GM20000 (cell line): Measurements from ENCODE around the gene LRRC27.

ENCODE experiments used
- DNase-seq: peaks from one replicate; pipeline ENCODE4 v3.0.0; 2012; ENCODE audit warnings: low spot score
- TF ChIP-seq, protein P1 (sequence below): IDR thresholded peaks from 2 replicates; pipeline ENCODE4 v1.5.1; 2012; ENCODE audit warnings: mild to moderate bottlenecking, control low read depth; ENCODE audit errors: extremely low read depth, missing control alignments

LRRC27 gene

DNA sequence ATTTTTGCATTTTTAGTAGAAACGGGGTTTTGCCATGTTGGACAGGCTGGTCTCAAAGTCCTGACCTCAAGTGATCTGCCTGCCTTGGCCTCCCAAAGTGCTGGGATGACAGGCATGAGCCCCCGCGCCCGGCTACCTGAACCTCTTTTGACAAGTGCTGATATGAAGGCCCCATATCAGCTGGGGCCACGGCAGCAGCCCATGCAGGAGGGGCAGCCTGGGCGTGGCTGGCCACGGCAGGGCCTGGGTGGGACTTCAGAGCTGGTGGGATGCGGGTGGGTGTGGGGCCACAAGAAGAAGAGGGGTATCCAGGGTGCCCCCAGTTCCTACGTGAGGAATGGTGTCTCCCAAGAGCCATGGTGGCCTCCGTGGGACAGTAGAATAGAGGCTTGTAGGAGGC lies 6.9 kb downstream of the LRRC27 start:
- DNase-seq = no peak
- TF ChIP-seq, protein P1, sequence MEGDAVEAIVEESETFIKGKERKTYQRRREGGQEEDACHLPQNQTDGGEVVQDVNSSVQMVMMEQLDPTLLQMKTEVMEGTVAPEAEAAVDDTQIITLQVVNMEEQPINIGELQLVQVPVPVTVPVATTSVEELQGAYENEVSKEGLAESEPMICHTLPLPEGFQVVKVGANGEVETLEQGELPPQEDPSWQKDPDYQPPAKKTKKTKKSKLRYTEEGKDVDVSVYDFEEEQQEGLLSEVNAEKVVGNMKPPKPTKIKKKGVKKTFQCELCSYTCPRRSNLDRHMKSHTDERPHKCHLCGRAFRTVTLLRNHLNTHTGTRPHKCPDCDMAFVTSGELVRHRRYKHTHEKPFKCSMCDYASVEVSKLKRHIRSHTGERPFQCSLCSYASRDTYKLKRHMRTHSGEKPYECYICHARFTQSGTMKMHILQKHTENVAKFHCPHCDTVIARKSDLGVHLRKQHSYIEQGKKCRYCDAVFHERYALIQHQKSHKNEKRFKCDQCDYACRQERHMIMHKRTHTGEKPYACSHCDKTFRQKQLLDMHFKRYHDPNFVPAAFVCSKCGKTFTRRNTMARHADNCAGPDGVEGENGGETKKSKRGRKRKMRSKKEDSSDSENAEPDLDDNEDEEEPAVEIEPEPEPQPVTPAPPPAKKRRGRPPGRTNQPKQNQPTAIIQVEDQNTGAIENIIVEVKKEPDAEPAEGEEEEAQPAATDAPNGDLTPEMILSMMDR = no peak

- TF ChIP-seq, protein P1 = no peak
Measured at GRCh38 chr10:132339276-132339675, 7.3 kb downstream of the LRRC27 start.

GRCh38 chr10:132341017-132341416 lies 9.0 kb downstream of the LRRC27 start:
- DNase-seq = no peak
- TF ChIP-seq, protein P1 = no peak

More at GRCh38 chr10:132339276-132339675, 7.3 kb downstream of the LRRC27 start:
- DNase-seq = no peak

DNA sequence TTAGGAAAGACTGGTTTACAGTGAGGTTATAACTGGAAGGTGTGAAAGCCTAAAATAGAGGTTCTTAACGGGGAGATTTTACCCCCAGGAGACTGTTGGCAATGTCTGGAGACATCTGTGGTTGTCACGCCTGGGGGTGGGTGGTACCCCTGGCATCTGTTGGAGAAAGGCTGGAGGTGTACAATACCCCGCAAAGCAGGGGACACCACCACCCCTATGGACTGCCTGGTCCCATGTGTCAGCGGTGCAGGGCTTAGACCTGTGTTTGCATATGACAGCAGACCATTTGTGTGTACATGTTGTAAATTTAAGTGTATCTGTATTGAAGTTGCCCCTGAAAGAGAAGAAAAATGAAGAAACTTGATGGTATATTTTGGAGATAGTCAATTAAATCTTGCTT lies 9.8 kb downstream of the LRRC27 start:
- TF ChIP-seq, protein P1 = no peak

GRCh38 chr10:132342553-132342952 lies 10.6 kb downstream of the LRRC27 start:
- TF ChIP-seq, protein P1 = no peak
- DNase-seq = no peak

More for the DNA sequence above, 9.8 kb downstream of the LRRC27 start:
- no peak for DNase-seq

GRCh38 chr10:132344386-132344785 lies 12.4 kb downstream of the LRRC27 start:
- DNase-seq = no peak
- TF ChIP-seq, protein P1 = no peak

DNA sequence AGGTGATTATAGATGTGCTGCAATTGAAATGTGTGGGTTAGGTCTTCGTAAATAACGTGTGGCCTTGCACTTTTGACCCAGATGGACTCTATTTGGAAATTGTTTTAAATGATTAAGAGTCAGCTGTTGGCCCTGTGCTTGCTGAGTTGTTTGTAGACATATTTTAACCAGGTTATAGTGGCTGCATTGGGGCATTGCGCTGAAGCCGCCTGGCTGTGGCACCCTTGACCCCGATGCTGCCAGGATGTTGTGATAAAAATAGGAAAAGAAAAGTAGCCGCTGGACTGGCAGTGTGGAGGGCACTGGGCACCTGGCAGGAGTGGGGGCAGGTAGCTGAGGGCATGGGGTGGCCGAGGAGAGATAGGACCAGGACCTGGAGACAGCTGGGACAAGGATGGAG lies 13.4 kb downstream of the LRRC27 start:
- TF ChIP-seq, protein P1 = no peak
- DNase-seq = no peak

DNA sequence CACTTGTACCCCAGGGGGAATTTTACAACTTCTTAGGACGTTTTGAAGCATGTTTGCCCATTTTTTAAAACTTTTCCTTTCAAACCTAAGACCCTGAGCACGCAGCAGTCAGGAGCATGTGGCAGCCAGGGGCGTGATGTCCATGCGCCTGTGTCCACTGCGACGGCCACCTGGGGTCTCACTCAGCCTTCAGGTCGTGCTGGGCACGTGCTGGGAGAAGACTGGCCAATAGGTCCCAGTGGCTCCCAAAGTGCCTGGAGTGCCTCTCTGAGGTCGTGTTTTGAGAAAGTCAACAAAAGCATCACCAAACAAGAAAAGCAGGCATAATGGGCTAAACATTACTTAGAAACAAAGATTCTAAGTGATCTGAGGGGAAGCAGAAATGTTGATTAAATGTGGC lies 14.8 kb downstream of the LRRC27 start:
- TF ChIP-seq, protein P1 = no peak
- DNase-seq = no peak
